Smooth muscle cell (in vitro differentiated cells): Measurements from ENCODE around the gene FRS3. TPM values are rescaled to one million over a fixed set of nuclear protein-coding genes. Genes with fewer than 3 reads are reported as not detected.

Source experiments
- DNase-seq: peaks from one replicate; lab custom pipeline; 2025; ENCODE audit not compliant: unreplicated experiment; lab: John Stamatoyannopoulos, UW
- H2AFZ ChIP-seq: fragments of 200-600 bp; sonication (generic); 2 replicates; pipeline ENCODE4 v1.6.0; 2016; ENCODE audit warnings: antibody characterized with exemption, low read depth, mild to moderate bottlenecking
- H3F3A ChIP-seq: fragments of 200-600 bp; sonication (generic); 2 replicates; pipeline ENCODE4 v1.6.0; 2017; ENCODE audit warnings: antibody characterized with exemption, low read depth
- H3K27ac ChIP-seq: fragments of 200-600 bp; sonication (generic); 2 replicates; pipeline ENCODE4 v1.5.1; 2016; ENCODE audit warnings: low read depth, mild to moderate bottlenecking
- H3K27me3 ChIP-seq: fragments of 200-600 bp; sonication (generic); 2 replicates; pipeline ENCODE4 v1.6.1; 2016; ENCODE audit warnings: low read depth, mild to moderate bottlenecking
- H3K36me3 ChIP-seq: fragments of 200-600 bp; sonication (generic); 2 replicates; pipeline ENCODE4 v1.5.1; 2016; ENCODE audit warnings: low read depth
- H3K4me1 ChIP-seq: fragments of 200-600 bp; sonication (generic); 2 replicates; pipeline ENCODE4 v1.5.1; 2016; ENCODE audit warnings: low read depth
- H3K4me2 ChIP-seq: fragments of 200-600 bp; sonication (generic); 2 replicates; pipeline ENCODE4 v1.6.0; 2016; ENCODE audit warnings: mild to moderate bottlenecking
- H3K4me3 ChIP-seq: fragments of 200-600 bp; sonication (generic); 2 replicates; pipeline ENCODE4 v1.5.1; 2016; ENCODE audit warnings: mild to moderate bottlenecking
- H3K79me2 ChIP-seq: fragments of 200-600 bp; sonication (generic); 2 replicates; pipeline ENCODE4 v1.6.0; 2016; ENCODE audit warnings: low read depth, mild to moderate bottlenecking
- H3K9ac ChIP-seq: fragments of 200-600 bp; sonication (generic); 2 replicates; pipeline ENCODE4 v1.6.0; 2016; ENCODE audit warnings: low read depth
- H3K9me3 ChIP-seq: fragments of 200-600 bp; sonication (generic); replicated peaks from 2 replicates; pipeline ENCODE4 v1.5.1; 2016; ENCODE audit warnings: low read depth
- H4K20me1 ChIP-seq: fragments of 200-600 bp; sonication (generic); 2 replicates; pipeline ENCODE4 v1.6.0; 2016; ENCODE audit warnings: low read depth
- WGBS: methylation state at CpG from one replicate; pipeline ENCODE4 v1.1.7; 2016; ENCODE audit warnings: low lambda C conversion rate; 5-methylcytosine and 5-hydroxymethylcytosine counted together
- polyA plus RNA-seq: library from polyadenylated mRNA; unstranded; fragments of >200 nt; fragmentation: Nextera tagmentation; extraction: Ambion mirVana; gene quantifications from 2 replicates; pipeline ENCODE4 v1.2.1, GENCODE V29; 2016
- total RNA-seq: library from RNA; depleted of rRNA; stranded (reverse); fragments of >200 nt; gene quantifications from 2 replicates; pipeline ENCODE4 v1.2.3, GENCODE V29; 2014
- TF ChIP-seq, protein P1 (sequence below): fragments of 200-600 bp; sonication (generic); IDR thresholded peaks from 2 replicates; pipeline ENCODE4 v1.5.1; 2017; ENCODE audit warnings: borderline replicate concordance, mild to moderate bottlenecking, antibody characterized with exemption; ENCODE audit not compliant: insufficient read depth, poor library complexity, severe bottlenecking

FRS3 gene
- total and polyA plus RNA-seq, 2 experiments from 2014 or later: 3.1 to 6.4 TPM

GRCh38 chr6:41811095-41811494 is 31.4 kb upstream of the FRS3 start:
- H3K4me2 ChIP-seq: no peak overlapping the region
- H3K4me3 ChIP-seq: no peak overlapping the region
- no peak overlapping the region for H3K27ac ChIP-seq
- 96% methylated on average over 3 of the region's 3 CpGs for WGBS
- H3K4me1 ChIP-seq: no peaks in the 10 kb centered on the region
- DNase-seq: no peak
- no peak overlapping the region for H2AFZ ChIP-seq
- H3F3A ChIP-seq: no peaks in the 10 kb centered on the region
- H3K27me3 ChIP-seq: no peaks in the 10 kb centered on the region
- no peaks in the 10 kb centered on the region for H3K9me3 ChIP-seq
- no peaks in the 10 kb centered on the region for H4K20me1 ChIP-seq
- no peak overlapping the region for H3K9ac ChIP-seq
- TF ChIP-seq, protein P1, sequence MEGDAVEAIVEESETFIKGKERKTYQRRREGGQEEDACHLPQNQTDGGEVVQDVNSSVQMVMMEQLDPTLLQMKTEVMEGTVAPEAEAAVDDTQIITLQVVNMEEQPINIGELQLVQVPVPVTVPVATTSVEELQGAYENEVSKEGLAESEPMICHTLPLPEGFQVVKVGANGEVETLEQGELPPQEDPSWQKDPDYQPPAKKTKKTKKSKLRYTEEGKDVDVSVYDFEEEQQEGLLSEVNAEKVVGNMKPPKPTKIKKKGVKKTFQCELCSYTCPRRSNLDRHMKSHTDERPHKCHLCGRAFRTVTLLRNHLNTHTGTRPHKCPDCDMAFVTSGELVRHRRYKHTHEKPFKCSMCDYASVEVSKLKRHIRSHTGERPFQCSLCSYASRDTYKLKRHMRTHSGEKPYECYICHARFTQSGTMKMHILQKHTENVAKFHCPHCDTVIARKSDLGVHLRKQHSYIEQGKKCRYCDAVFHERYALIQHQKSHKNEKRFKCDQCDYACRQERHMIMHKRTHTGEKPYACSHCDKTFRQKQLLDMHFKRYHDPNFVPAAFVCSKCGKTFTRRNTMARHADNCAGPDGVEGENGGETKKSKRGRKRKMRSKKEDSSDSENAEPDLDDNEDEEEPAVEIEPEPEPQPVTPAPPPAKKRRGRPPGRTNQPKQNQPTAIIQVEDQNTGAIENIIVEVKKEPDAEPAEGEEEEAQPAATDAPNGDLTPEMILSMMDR: no peak
- no peaks in the 10 kb centered on the region for H3K36me3 ChIP-seq
- no peaks in the 10 kb centered on the region for H3K79me2 ChIP-seq

DNA sequence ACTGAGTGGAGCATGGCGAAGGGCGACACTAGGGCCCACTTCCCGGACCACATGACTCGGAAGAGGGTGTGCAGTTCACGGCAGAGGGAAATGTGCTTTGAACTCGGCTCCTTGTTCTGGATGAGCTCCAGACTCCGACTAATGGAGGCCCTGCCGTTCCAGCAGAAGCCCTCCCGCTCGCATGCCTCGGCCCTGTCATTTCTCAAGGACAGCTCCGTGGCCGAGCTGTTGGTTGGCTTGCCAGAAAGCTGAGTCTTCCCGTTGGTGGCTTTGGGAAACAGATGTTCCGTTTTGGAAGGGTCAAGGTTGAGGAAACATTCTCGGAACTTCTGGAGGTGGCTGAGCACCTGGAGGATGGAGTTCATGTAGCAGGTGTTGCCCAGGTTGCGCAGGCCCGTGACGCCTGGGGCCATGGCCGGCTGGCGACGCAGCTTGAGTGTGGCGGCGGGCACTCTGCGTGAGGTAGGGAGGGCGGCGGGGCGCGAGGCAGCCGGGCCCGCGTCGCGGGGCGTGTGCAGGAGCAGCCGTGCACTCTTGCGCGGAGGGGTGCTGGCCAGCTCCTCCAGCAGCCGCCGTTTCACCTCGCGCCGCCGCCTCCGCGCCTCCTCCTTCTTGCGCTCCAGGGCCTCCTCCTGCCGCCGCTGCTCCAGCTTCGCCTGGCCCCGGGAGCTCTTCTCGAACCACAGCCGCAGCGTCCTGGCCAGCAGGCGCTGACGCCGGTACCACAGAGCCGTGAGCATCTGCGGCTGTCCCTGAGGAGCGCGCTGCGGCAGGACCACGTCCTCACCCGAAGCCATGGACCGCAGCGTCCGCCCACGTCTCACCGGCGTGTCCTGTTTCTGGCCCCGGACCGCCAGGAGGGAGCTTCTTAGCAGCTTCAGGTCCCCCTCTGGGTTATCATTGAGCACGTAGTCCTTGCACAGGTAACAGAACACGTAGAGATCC is 26.4 kb upstream of the FRS3 start:
- no peak overlapping the region for H3K4me3 ChIP-seq
- H3F3A ChIP-seq: no peaks in the 10 kb centered on the region
- no peak overlapping the region for H2AFZ ChIP-seq
- WGBS: 97% methylated on average over 71 of the region's 74 CpGs
- H3K27ac ChIP-seq: no peak overlapping the region
- DNase-seq: no peak
- no peaks in the 10 kb centered on the region for H3K36me3 ChIP-seq
- no peaks in the 10 kb centered on the region for H4K20me1 ChIP-seq
- H3K4me1 ChIP-seq: no peaks in the 10 kb centered on the region
- TF ChIP-seq, protein P1: no peak
- H3K9ac ChIP-seq: no peak overlapping the region
- H3K79me2 ChIP-seq: no peaks in the 10 kb centered on the region
- H3K27me3 ChIP-seq: no peaks in the 10 kb centered on the region
- H3K9me3 ChIP-seq: no peaks in the 10 kb centered on the region
- H3K4me2 ChIP-seq: no peak overlapping the region

GRCh38 chr6:41801380-41801779 is 21.7 kb upstream of the FRS3 start:
- Histone ChIP-seq H4K20me1 (no peaks in the 10 kb centered on the region), H3K9me3 (no peaks in the 10 kb centered on the region), H2AFZ (no peak overlapping the region), H3K9ac (no peak overlapping the region), H3K27me3 (no peaks in the 10 kb centered on the region), H3K79me2 (no peaks in the 10 kb centered on the region), H3K36me3 (no peaks in the 10 kb centered on the region), H3K4me2 (no peak overlapping the region), H3K4me1 (no peaks in the 10 kb centered on the region), H3K27ac (no peak overlapping the region), H3K4me3 (no peak overlapping the region), H3F3A (no peaks in the 10 kb centered on the region)
- TF ChIP-seq, protein P1: peak; percentile 40
- no peak for DNase-seq
- 74% methylated on average over 2 of the region's 2 CpGs for WGBS

- no peak overlapping the region for H3K27ac ChIP-seq
- TF ChIP-seq, protein P1: no peak
- H4K20me1 ChIP-seq: no peaks in the 10 kb centered on the region
- no peak overlapping the region for H3K4me3 ChIP-seq
- H3K9me3 ChIP-seq: no peaks in the 10 kb centered on the region
- H3K27me3 ChIP-seq: no peaks in the 10 kb centered on the region
- 96% methylated on average over 2 of the region's 2 CpGs for WGBS
- no peak overlapping the region for H3K9ac ChIP-seq
- no peaks in the 10 kb centered on the region for H3F3A ChIP-seq
- no peak overlapping the region for H2AFZ ChIP-seq
- no peaks in the 10 kb centered on the region for H3K79me2 ChIP-seq
- no peaks in the 10 kb centered on the region for H3K36me3 ChIP-seq
- H3K4me1 ChIP-seq: no peaks in the 10 kb centered on the region
- no peak overlapping the region for H3K4me2 ChIP-seq
- DNase-seq: no peak
Observed at GRCh38 chr6:41799559-41799911, 19.8 kb upstream of the FRS3 start.
